GM12874 (cell line): ENCODE results near the gene SLIT1.

ENCODE experiments used
- TF ChIP-seq, protein P1 (sequence below): IDR thresholded peaks from 2 replicates; pipeline ENCODE4 v1.5.1; 2011; ENCODE audit warnings: low read depth, mild to moderate bottlenecking, control low read depth, low read length, moderate library complexity; ENCODE audit not compliant: insufficient read depth

The SLIT1 gene

DNA sequence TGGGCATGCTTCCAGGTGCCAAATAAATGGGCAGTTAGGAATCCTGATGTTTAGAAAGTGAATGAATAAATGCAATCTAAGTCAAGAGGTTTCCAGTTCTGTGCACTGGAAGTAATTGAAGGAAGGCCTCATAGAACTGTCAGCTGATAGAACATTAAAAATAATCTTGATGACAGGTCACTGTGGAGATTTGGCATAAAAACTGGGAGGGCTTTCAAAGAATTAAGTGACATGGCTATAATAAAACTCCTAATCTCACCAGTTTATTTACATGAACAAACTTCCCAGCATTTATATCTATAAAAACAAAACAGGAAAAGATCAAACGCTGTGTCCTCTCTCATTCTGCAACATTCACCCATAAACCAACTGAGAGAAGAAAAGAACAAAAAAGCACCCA lies 170.5 kb downstream of the SLIT1 start:
- TF ChIP-seq, protein P1, sequence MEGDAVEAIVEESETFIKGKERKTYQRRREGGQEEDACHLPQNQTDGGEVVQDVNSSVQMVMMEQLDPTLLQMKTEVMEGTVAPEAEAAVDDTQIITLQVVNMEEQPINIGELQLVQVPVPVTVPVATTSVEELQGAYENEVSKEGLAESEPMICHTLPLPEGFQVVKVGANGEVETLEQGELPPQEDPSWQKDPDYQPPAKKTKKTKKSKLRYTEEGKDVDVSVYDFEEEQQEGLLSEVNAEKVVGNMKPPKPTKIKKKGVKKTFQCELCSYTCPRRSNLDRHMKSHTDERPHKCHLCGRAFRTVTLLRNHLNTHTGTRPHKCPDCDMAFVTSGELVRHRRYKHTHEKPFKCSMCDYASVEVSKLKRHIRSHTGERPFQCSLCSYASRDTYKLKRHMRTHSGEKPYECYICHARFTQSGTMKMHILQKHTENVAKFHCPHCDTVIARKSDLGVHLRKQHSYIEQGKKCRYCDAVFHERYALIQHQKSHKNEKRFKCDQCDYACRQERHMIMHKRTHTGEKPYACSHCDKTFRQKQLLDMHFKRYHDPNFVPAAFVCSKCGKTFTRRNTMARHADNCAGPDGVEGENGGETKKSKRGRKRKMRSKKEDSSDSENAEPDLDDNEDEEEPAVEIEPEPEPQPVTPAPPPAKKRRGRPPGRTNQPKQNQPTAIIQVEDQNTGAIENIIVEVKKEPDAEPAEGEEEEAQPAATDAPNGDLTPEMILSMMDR: no peak

DNA sequence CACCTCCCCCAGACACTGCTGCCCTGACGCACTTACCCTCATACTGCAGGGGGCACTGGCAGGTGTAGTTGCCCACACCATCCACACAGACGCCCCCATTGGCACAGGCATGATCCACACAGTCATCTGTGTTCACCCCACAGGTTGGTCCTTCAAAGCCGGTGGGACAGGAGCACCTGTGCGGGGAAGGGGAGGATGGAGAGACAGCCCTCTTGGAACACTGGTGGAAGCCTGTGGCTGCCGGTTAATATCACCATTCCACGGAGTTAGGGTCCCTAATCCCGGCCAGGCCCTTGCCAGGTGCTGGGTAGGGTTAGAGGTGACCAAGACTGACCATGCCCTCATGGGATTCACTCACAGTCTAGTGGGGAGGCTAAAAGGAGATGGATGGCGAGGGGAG lies 171.8 kb downstream of the SLIT1 start:
- TF ChIP-seq, protein P1: no peak

DNA sequence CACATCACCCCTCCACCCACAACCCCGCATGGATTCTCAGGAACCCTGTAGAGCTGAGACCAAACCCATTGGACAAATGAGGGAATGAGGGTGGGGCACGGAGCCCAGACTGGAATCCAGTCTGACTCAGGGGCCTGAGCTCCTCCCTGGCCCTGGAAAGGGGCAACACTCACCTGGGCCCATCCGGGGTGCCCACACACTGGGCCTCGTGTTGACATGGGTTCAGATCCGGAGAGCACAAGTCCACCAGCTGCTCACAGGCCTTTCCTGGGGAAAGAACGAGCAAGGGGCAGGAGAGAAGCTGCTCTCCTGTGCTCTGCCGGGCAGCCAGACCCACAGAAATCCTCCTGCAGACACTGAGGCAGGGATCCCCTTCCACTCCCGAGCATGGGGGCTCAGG lies 172.2 kb downstream of the SLIT1 start:
- TF ChIP-seq, protein P1: no peak

DNA sequence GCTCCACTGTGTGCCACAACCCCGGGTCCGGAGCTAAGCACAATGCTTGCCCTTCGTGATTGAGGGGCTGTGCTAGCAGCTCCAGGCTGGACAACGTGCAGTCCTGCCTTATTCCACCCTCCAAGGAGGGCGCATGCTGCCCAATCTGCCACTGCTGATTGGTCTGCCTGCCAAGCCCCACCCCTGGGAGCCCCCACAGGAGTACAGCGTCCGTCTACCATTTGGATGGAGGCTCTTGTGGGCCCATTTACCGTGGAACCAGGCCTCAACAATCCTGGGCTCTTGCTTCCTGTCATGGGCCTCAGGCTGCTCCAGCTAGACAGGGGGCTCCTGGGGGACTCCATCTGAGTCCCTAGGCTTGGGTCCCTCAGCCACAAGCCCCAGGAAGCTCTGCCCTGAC lies 173.3 kb downstream of the SLIT1 start:
- TF ChIP-seq, protein P1: no peak

DNA sequence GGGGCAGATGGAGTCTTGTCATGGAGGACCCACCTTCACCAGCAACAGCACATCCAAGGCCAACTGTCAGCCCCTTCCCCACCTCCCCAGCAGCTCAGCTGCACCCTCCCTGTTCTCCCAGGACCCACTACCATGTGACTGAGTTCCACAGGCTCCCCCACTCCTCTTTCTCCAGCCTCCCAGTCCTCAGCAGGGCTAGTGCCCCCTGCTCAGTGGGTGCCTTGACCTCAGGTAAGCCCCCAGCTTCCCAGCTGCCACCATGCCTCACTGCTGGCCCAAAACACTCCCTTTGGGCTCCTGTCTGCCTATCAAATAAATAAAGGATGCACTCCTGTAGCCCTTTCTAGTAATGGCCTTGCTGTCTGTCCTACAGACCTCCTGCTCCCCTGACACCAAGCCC lies 174.4 kb downstream of the SLIT1 start:
- TF ChIP-seq, protein P1: no peak

DNA sequence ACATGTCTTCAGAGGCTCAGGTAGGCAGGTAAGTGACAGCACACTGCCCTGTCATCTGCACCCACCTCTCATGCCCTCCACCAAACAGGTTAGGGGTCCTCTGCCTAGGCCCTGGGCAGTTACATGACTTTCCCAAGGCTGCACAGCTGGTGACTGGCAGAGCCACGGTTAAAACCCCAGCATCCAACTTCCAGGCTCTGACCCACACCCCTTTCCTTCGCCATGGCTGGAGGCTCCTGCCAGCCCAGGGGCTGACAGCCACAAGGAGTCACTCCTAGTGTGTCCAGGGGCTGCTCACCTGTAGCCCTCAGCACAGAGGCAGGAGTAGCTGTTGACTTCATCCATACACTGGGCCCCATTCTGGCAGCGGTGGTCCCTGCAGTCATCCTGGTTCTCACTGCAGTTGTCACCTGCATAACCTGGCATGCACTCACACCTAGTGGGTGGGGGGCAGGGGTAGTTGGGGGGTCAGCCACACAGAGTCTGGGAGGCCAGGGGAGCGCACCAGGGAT lies 175.0 kb downstream of the SLIT1 start:
- TF ChIP-seq, protein P1: no peak

DNA sequence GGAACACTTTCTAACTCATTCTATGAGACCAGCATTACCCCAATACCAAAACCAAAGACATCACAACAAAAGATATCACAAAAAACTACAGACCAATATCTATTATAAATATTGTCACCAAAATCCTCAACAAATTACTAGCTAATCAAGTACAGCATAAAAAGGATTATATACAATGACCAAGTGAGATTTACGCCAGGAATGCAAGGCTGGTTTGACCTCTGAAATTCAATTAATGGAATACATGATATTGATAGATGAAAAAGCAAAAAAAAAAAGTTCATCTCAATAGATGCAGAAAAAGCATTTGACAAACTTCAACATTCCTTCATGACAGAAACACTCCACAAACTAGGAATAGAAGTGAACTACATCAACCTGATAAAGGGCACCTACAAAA lies 178.3 kb downstream of the SLIT1 start:
- TF ChIP-seq, protein P1: no peak
